ENCODE data around the gene MEP1B.
"Not testable (repeated sequence)": the region's sequence is repeated elsewhere in the genome, so short reads cannot be mapped to it uniquely, and the experiment has no call there.

The MEP1B gene

GRCh38 chr18:32189790-32190189, at the start of gene MEP1B:
Gene MEP1B, plus strand, starts transcription at chr18:32190039. Its CDS starts 32 bp downstream, at chr18:32190071.
- no peak for DNase-seq (ENCODE audit: low spot score)

GRCh38 chr18:32148185-32148870, 41.5 kb upstream of the MEP1B start:
- DNase-seq (ENCODE audit: low spot score): no peak

GRCh38 chr18:32152705-32153448, 37.0 kb upstream of the MEP1B start:
- DNase-seq (ENCODE audit: low spot score): no peak

GRCh38 chr18:32156855-32157254, 33.0 kb upstream of the MEP1B start:
- no peak for DNase-seq (ENCODE audit: low spot score)

GRCh38 chr18:32157580-32157979, 32.3 kb upstream of the MEP1B start:
- DNase-seq (ENCODE audit: low spot score): no peak

GRCh38 chr18:32158108-32158624, 31.7 kb upstream of the MEP1B start:
- peak; percentile 89 for DNase-seq (ENCODE audit: low spot score)

- DNase-seq (ENCODE audit: low spot score): not testable (repeated sequence)
Measured at GRCh38 chr18:32158631-32159030, 31.2 kb upstream of the MEP1B start.

- DNase-seq (ENCODE audit: low spot score): no peak
Measured at GRCh38 chr18:32160547-32160946, 29.3 kb upstream of the MEP1B start.

GRCh38 chr18:32167980-32168730, 21.7 kb upstream of the MEP1B start:
- no peak for DNase-seq (ENCODE audit: low spot score)

GRCh38 chr18:32173654-32174053, 16.2 kb upstream of the MEP1B start:
- DNase-seq (ENCODE audit: low spot score): no peak

GRCh38 chr18:32174719-32175118, 15.1 kb upstream of the MEP1B start:
- DNase-seq (ENCODE audit: low spot score): no peak

GRCh38 chr18:32175265-32175664, 14.6 kb upstream of the MEP1B start:
- DNase-seq (ENCODE audit: low spot score): no peak

- DNase-seq (ENCODE audit: low spot score): not testable (repeated sequence)
Measured at GRCh38 chr18:32176745-32177144, 13.1 kb upstream of the MEP1B start.

GRCh38 chr18:32177530-32177929, 12.3 kb upstream of the MEP1B start:
- DNase-seq (ENCODE audit: low spot score): no peak

- no peak for DNase-seq (ENCODE audit: low spot score)
Measured at GRCh38 chr18:32183503-32183902, 6.3 kb upstream of the MEP1B start.

- DNase-seq (ENCODE audit: low spot score): no peak
Measured at GRCh38 chr18:32190209-32190608, 370 bp downstream of the MEP1B start.

- DNase-seq (ENCODE audit: low spot score): no peak
Measured at GRCh38 chr18:32195881-32196815, 6.3 kb downstream of the MEP1B start.

GRCh38 chr18:32200766-32201165, 10.9 kb downstream of the MEP1B start:
- no peak for DNase-seq (ENCODE audit: low spot score)

- DNase-seq (ENCODE audit: low spot score): no peak
Measured at GRCh38 chr18:32201948-32202672, 12.3 kb downstream of the MEP1B start.

- no peak for DNase-seq (ENCODE audit: low spot score)
Measured at GRCh38 chr18:32208023-32208422, 18.2 kb downstream of the MEP1B start.

- DNase-seq (ENCODE audit: low spot score): no peak
Measured at GRCh38 chr18:32208577-32208976, 18.7 kb downstream of the MEP1B start.

Data from AG20443 (cell line).